GM21529 (cell line): ENCODE data around the gene ELAVL3.
"Not testable (repeated sequence)": the region's sequence is repeated elsewhere in the genome, so short reads cannot be mapped to it uniquely, and the experiment has no call there.

Experiments used
- ATAC-seq: cut with Tn5 transposase; IDR thresholded peaks from one replicate; pipeline ENCODE4 v1.9.1; 2021; ENCODE audit not compliant: unreplicated experiment

Gene ELAVL3

GRCh38 chr19:11444059-11444458 is 36.8 kb downstream of the ELAVL3 start:
- no peak for ATAC-seq

GRCh38 chr19:11437955-11438354 is 42.9 kb downstream of the ELAVL3 start:
- no peak for ATAC-seq

GRCh38 chr19:11435833-11436313 is 45.0 kb downstream of the ELAVL3 start:
- ATAC-seq = no peak

GRCh38 chr19:11435057-11435832 is 45.6 kb downstream of the ELAVL3 start, which contains the start of the genes ODAD3 and PRKCSH:
ODAD3 (minus strand) TSS chr19:11435121; CDS start chr19:11435016, 105 bp downstream.
PRKCSH (plus strand) TSS chr19:11435635; CDS start chr19:11436118, 483 bp downstream.
- ATAC-seq = peak; percentile 88

GRCh38 chr19:11434703-11435056 is 46.2 kb downstream of the ELAVL3 start:
- peak; percentile 4 for ATAC-seq

- not testable (repeated sequence) for ATAC-seq
These were observed 47.3 kb downstream of the ELAVL3 start for GRCh38 chr19:11433526-11433925.

GRCh38 chr19:11426656-11427055 is 54.2 kb downstream of the ELAVL3 start:
- ATAC-seq = no peak

- ATAC-seq = no peak
These were observed 55.0 kb downstream of the ELAVL3 start for GRCh38 chr19:11425719-11426457.

GRCh38 chr19:11423791-11424181 is 57.1 kb downstream of the ELAVL3 start:
- ATAC-seq = no peak

GRCh38 chr19:11423164-11423790 is 57.6 kb downstream of the ELAVL3 start:
- no peak for ATAC-seq

- ATAC-seq = peak; percentile 61
These were observed 58.4 kb downstream of the ELAVL3 start for GRCh38 chr19:11422163-11423065.

GRCh38 chr19:11421371-11422098 is 59.3 kb downstream of the ELAVL3 start:
- ATAC-seq = peak; percentile 38

GRCh38 chr19:11420429-11421370 is 60.1 kb downstream of the ELAVL3 start:
- ATAC-seq = no peak

GRCh38 chr19:11418549-11419506 is 62.0 kb downstream of the ELAVL3 start, which contains the start of gene RGL3:
RGL3 (minus strand) TSS chr19:11419314; CDS start chr19:11419278, 36 bp downstream.
- no peak for ATAC-seq

GRCh38 chr19:11418094-11418548 is 62.7 kb downstream of the ELAVL3 start:
- no peak for ATAC-seq

- no peak for ATAC-seq
These were observed 64.3 kb downstream of the ELAVL3 start for GRCh38 chr19:11416346-11417052.

- no peak for ATAC-seq
These were observed 66.3 kb downstream of the ELAVL3 start for GRCh38 chr19:11414544-11414943.
